OCI-LY3 (cell line): ENCODE results near the gene LARGE1.

Experiments used
- EZH2phosphoT487 ChIP-seq: fragments of 200-600 bp; shearing (Covaris generic); IDR thresholded peaks from 2 replicates; pipeline ENCODE4 v1.6.1; 2018; ENCODE audit warnings: antibody characterized with exemption, mixed run types, low read depth
- TF ChIP-seq, protein P1 (sequence below): fragments of 200-600, 300-600 bp; sonication (generic); IDR thresholded peaks from 2 replicates; pipeline ENCODE4 v1.5.1; 2014; ENCODE audit warnings: antibody characterized with exemption, low read length, low read depth

GRCh38 chr22:33474587-33474986, 445.7 kb downstream of the LARGE1 start:
- TF ChIP-seq, protein P1, sequence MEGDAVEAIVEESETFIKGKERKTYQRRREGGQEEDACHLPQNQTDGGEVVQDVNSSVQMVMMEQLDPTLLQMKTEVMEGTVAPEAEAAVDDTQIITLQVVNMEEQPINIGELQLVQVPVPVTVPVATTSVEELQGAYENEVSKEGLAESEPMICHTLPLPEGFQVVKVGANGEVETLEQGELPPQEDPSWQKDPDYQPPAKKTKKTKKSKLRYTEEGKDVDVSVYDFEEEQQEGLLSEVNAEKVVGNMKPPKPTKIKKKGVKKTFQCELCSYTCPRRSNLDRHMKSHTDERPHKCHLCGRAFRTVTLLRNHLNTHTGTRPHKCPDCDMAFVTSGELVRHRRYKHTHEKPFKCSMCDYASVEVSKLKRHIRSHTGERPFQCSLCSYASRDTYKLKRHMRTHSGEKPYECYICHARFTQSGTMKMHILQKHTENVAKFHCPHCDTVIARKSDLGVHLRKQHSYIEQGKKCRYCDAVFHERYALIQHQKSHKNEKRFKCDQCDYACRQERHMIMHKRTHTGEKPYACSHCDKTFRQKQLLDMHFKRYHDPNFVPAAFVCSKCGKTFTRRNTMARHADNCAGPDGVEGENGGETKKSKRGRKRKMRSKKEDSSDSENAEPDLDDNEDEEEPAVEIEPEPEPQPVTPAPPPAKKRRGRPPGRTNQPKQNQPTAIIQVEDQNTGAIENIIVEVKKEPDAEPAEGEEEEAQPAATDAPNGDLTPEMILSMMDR = no peak
- TF ChIP-seq EZH2phosphoT487 = no peak
